OCI-LY1 (cell line): ENCODE measurements around the gene ZNF384.

ENCODE experiments used
- H2AFZ ChIP-seq: fragments of 200-600 bp; sonication (generic), shearing (Covaris generic); 2 replicates; pipeline ENCODE4 v1.6.0; 2014; ENCODE audit warnings: antibody characterized with exemption, mild to moderate bottlenecking, low read length
- H3F3A ChIP-seq: fragments of 200-600 bp; sonication (generic), shearing (Covaris generic); 2 replicates; pipeline ENCODE4 v1.6.0; 2014; ENCODE audit warnings: mild to moderate bottlenecking, antibody characterized with exemption, low read length, moderate library complexity; ENCODE audit not compliant: insufficient read depth
- H3K27ac ChIP-seq: fragments of 200-600 bp; sonication (generic); 2 replicates; pipeline ENCODE4 v1.5.1; 2014; ENCODE audit warnings: low read length, mixed run types, mild to moderate bottlenecking, low read depth; ENCODE audit not compliant: poor library complexity, severe bottlenecking
- H3K27me3 ChIP-seq: fragments of 200-600 bp; sonication (generic); 2 replicates; pipeline ENCODE4 v1.6.0; 2014; ENCODE audit warnings: antibody characterized with exemption, mild to moderate bottlenecking, low read length, moderate library complexity; ENCODE audit not compliant: insufficient read depth
- H3K36me3 ChIP-seq: fragments of 200-600 bp; sonication (generic); 2 replicates; pipeline ENCODE4 v1.6.1; 2014; ENCODE audit warnings: mild to moderate bottlenecking, antibody characterized with exemption, low read length, moderate library complexity, mixed read lengths; ENCODE audit not compliant: insufficient read depth
- H3K4me1 ChIP-seq: fragments of 200-600 bp; sonication (generic); 2 replicates; pipeline ENCODE4 v1.5.1; 2014; ENCODE audit warnings: mild to moderate bottlenecking, low read length, moderate library complexity; ENCODE audit not compliant: insufficient read depth, severe bottlenecking
- H3K4me2 ChIP-seq: fragments of 200-600 bp; sonication (generic), shearing (Covaris generic); 2 replicates; pipeline ENCODE4 v1.6.1; 2014; ENCODE audit warnings: low read length
- H3K4me3 ChIP-seq: fragments of 200-600 bp; sonication (generic); 2 replicates; pipeline ENCODE4 v1.5.1; 2014; ENCODE audit warnings: low read length, low read depth, mild to moderate bottlenecking, mixed read lengths; ENCODE audit not compliant: poor library complexity, severe bottlenecking
- H3K79me2 ChIP-seq: fragments of 200-600 bp; shearing (Covaris generic); 2 replicates; pipeline ENCODE4 v1.6.1; 2016; ENCODE audit warnings: mixed run types, low read length, mixed read lengths; ENCODE audit not compliant: insufficient read depth
- H3K9ac ChIP-seq: fragments of 200-600 bp; sonication (generic), shearing (Covaris generic); 2 replicates; pipeline ENCODE4 v1.6.1; 2014; ENCODE audit warnings: mild to moderate bottlenecking, low read length, mixed read lengths
- H3K9me2 ChIP-seq: fragments of 200-600 bp; sonication (generic), shearing (Covaris generic); 2 replicates; pipeline ENCODE4 v1.6.1; 2014; ENCODE audit warnings: low read depth, mild to moderate bottlenecking, low read length, mixed read lengths
- H3K9me3 ChIP-seq: fragments of 200-600 bp; shearing (Covaris generic); 2 replicates; pipeline ENCODE4 v1.6.1; 2014; ENCODE audit warnings: low read length, mixed read lengths
- H4K20me1 ChIP-seq: fragments of 200-600 bp; sonication (generic), shearing (Covaris generic); 2 replicates; pipeline ENCODE4 v1.6.0; 2016; ENCODE audit warnings: mild to moderate bottlenecking, low read length; ENCODE audit not compliant: insufficient read depth
- EZH2 ChIP-seq: fragments of 200-600 bp; sonication (generic), shearing (Covaris generic); IDR thresholded peaks from 2 replicates; pipeline ENCODE4 v1.8.0; 2017; ENCODE audit warnings: borderline replicate concordance, mixed run types, mild to moderate bottlenecking, antibody characterized with exemption, low read length, moderate library complexity, mixed read lengths
- TF ChIP-seq, protein P1 (sequence below): fragments of 200-600 bp; sonication (generic), shearing (Covaris generic); IDR thresholded peaks from 2 replicates; pipeline ENCODE4 v1.5.1; 2017; ENCODE audit warnings: mild to moderate bottlenecking, antibody characterized with exemption, low read length, moderate library complexity, mixed read lengths

The ZNF384 gene

DNA sequence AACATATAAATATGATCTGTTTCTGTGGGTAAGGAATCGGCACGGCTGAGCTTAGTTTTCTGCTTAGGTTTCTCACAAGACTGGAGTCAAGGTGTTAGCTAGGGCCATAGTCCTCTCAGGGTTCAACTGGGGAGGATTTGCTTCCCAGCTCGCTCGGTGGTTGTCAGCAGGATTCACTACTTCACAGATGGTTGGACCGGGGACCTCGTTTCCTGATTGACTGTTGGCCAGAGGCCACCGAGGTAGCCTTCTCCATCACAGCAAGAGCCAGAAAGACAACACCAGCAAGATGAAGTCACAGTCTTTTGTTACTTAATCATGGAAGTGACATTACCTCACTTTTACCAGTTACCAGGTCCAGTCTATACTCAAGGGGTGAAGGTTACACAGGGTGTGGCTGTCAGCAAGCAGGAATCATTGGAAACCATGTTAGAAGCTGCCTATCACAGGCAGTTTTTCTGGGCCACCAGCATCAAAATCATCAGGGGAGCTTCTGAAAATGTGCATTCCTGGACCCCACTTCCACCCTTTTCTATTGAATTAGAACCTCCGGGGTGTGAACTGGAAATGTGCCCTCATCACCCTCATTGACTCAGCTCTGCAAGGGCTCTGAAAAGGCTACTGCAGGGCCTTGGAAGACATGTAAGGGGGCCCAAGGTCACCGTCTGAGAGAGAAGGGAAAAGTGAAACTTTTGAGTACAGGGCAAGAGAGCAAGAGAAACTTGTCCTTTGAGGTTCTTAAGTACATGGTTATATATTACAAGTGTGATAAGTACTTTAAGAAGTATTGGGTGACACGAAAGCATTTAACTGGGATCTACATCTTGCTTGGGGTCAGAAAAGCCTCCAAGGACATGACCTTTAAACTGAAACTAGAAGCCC lies 45.6 kb upstream of the ZNF384 start:
- TF ChIP-seq, protein P1, sequence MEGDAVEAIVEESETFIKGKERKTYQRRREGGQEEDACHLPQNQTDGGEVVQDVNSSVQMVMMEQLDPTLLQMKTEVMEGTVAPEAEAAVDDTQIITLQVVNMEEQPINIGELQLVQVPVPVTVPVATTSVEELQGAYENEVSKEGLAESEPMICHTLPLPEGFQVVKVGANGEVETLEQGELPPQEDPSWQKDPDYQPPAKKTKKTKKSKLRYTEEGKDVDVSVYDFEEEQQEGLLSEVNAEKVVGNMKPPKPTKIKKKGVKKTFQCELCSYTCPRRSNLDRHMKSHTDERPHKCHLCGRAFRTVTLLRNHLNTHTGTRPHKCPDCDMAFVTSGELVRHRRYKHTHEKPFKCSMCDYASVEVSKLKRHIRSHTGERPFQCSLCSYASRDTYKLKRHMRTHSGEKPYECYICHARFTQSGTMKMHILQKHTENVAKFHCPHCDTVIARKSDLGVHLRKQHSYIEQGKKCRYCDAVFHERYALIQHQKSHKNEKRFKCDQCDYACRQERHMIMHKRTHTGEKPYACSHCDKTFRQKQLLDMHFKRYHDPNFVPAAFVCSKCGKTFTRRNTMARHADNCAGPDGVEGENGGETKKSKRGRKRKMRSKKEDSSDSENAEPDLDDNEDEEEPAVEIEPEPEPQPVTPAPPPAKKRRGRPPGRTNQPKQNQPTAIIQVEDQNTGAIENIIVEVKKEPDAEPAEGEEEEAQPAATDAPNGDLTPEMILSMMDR: no peak
- no peak for TF ChIP-seq EZH2
- no peaks in the 10 kb centered on the region for H3K9me2 ChIP-seq
- no peak overlapping the region for H3K4me2 ChIP-seq
- H3K36me3 ChIP-seq: peaks cover 18% of the 10 kb centered on the region
- H3K79me2 ChIP-seq: no peaks in the 10 kb centered on the region
- H3K9ac ChIP-seq: no peak overlapping the region
- peaks cover 11% of the 10 kb centered on the region for H3K4me1 ChIP-seq
- H3K9me3 ChIP-seq: no peaks in the 10 kb centered on the region
- H2AFZ ChIP-seq: no peak overlapping the region
- H3K27me3 ChIP-seq: no peaks in the 10 kb centered on the region
- no peak overlapping the region for H3K27ac ChIP-seq
- no peaks in the 10 kb centered on the region for H4K20me1 ChIP-seq
- no peaks in the 10 kb centered on the region for H3F3A ChIP-seq
- no peak overlapping the region for H3K4me3 ChIP-seq

DNA sequence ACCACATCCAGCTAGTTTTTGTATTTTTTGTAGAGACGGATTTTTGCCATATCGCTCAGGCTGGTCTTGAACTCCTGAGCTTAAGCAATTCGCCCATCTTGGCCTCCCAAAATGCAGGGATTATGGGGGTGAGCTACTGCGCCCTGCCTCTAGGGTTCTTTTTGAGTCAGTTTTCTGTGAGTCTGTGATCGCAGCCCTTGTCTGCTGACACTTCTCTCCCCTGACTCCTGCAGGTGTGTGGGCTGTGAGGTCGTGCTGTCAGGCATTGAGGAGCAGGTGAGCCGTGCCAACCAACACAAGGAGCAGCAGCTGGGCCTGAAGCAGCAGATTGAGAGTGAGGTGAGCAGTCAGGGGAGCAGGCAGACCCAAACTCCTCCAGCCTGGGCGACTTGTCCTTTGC lies 41.0 kb upstream of the ZNF384 start:
- Histone ChIP-seq H2AFZ (no peak overlapping the region), H4K20me1 (no peaks in the 10 kb centered on the region), H3K36me3 (peaks cover 36% of the 10 kb centered on the region), H3K9me3 (no peaks in the 10 kb centered on the region), H3K79me2 (no peaks in the 10 kb centered on the region), H3K4me2 (no peak overlapping the region), H3F3A (no peaks in the 10 kb centered on the region), H3K27ac (peak overlapping the region; percentile 16), H3K4me3 (no peak overlapping the region), H3K9me2 (no peaks in the 10 kb centered on the region), H3K9ac (no peak overlapping the region; the same call in 1 of the 2 replicates), H3K4me1 (peaks cover 18% of the 10 kb centered on the region), H3K27me3 (no peaks in the 10 kb centered on the region)
- TF ChIP-seq, protein P1: no peak
- no peak for TF ChIP-seq EZH2

DNA sequence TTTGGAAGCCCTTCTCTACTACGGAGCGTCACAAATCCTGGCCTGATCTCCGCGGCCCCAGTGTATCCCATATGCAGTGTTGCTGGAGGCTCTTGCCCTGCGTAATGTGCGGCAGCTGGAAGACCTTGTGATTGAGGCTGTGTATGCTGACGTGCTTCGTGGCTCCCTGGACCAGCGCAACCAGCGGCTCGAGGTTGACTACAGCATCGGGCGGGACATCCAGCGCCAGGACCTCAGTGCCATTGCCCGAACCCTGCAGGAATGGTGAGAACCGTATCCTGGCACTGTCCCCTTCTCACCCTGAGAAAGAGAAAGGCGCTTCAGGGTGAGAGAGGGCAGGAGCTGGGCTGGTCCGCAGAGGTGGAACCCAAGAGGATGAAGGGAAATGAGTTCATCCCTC lies 40.0 kb upstream of the ZNF384 start:
- Histone ChIP-seq H2AFZ (no peak overlapping the region), H3K9ac (no peak overlapping the region), H3F3A (no peaks in the 10 kb centered on the region), H3K4me1 (peaks cover 28% of the 10 kb centered on the region), H4K20me1 (no peaks in the 10 kb centered on the region), H3K79me2 (no peaks in the 10 kb centered on the region), H3K9me3 (no peaks in the 10 kb centered on the region), H3K9me2 (no peaks in the 10 kb centered on the region), H3K4me3 (no peak overlapping the region), H3K27me3 (no peaks in the 10 kb centered on the region), H3K27ac (no peak overlapping the region), H3K36me3 (peaks cover 36% of the 10 kb centered on the region), H3K4me2 (no peak overlapping the region)
- TF ChIP-seq, protein P1: no peak
- no peak for TF ChIP-seq EZH2
